HUES48 (cell line): ENCODE data around the gene ITGB8.

ENCODE experiments used
- H3K27ac ChIP-seq: one replicate; pipeline ENCODE4 v1.7.0; 2013; ENCODE audit warnings: low read depth, low read length, inconsistent platforms
- H3K27me3 ChIP-seq: 2 replicates; pipeline ENCODE4 v1.6.1; 2013; ENCODE audit warnings: mild to moderate bottlenecking, low read length; ENCODE audit not compliant: control insufficient read depth, insufficient read depth
- H3K36me3 ChIP-seq: 2 replicates; pipeline ENCODE4 v1.6.1; 2013; ENCODE audit warnings: low read length; ENCODE audit not compliant: control insufficient read depth, insufficient read depth
- H3K4me1 ChIP-seq: 2 replicates; pipeline ENCODE4 v1.6.1; 2013; ENCODE audit warnings: mild to moderate bottlenecking, low read length; ENCODE audit not compliant: control insufficient read depth, insufficient read depth
- H3K4me3 ChIP-seq: 2 replicates; pipeline ENCODE4 v1.5.1; 2013; ENCODE audit warnings: mild to moderate bottlenecking, low read depth, low read length
- H3K9ac ChIP-seq: 2 replicates; pipeline ENCODE4 v1.6.1; 2013; ENCODE audit warnings: mild to moderate bottlenecking, low read depth, low read length, moderate library complexity
- H3K9me3 ChIP-seq: 2 replicates; pipeline ENCODE4 v1.6.1; 2013; ENCODE audit warnings: low read length; ENCODE audit not compliant: control insufficient read depth, insufficient read depth

Gene ITGB8

DNA sequence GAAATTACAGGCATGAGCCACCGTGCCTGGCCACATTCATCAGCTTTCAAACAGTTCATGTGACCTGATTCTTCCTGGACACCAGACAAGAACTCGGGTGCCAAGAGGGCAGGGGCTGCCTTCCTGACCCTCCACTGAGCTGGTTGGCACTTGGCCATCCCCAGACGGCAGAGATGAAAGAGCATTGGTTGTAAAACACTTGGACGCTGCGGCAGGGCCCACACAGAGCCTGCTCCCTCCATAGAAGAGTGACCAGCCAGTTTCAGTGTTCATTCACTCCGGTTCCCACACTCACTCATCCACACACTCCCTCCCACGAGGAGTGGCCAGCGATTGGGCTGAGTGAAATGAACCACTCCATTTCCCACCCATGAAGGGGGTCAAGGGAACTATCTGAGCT lies 112.3 kb downstream of the ITGB8 start:
- Histone ChIP-seq H3K4me1 (peaks cover 3% of the 10 kb centered on the region; the same call in 1 of the 2 replicates), H3K9me3 (no peaks in the 10 kb centered on the region)

GRCh38 chr7:20444030-20444800 lies 113.5 kb downstream of the ITGB8 start:
- no peaks in the 10 kb centered on the region for H3K9me3 ChIP-seq
- no peak overlapping the region for H3K4me3 ChIP-seq
- no peak overlapping the region for H3K27ac ChIP-seq
- H3K27me3 ChIP-seq: no peaks in the 10 kb centered on the region
- H3K36me3 ChIP-seq: no peaks in the 10 kb centered on the region
- H3K9ac ChIP-seq: no peak overlapping the region
- H3K4me1 ChIP-seq: peaks cover 3% of the 10 kb centered on the region; the same call in 1 of the 2 replicates

More for the DNA sequence above, 112.3 kb downstream of the ITGB8 start:
- H3K36me3 ChIP-seq: no peaks in the 10 kb centered on the region
- no peak overlapping the region for H3K9ac ChIP-seq
- no peak overlapping the region for H3K27ac ChIP-seq
- no peak overlapping the region for H3K4me3 ChIP-seq
- no peaks in the 10 kb centered on the region for H3K27me3 ChIP-seq

GRCh38 chr7:20447021-20447650 lies 116.4 kb downstream of the ITGB8 start:
- H3K27ac ChIP-seq: no peak overlapping the region
- H3K27me3 ChIP-seq: no peaks in the 10 kb centered on the region
- no peak overlapping the region for H3K9ac ChIP-seq
- H3K9me3 ChIP-seq: no peaks in the 10 kb centered on the region
- peaks cover 3% of the 10 kb centered on the region; the same call in 1 of the 2 replicates for H3K4me1 ChIP-seq
- no peaks in the 10 kb centered on the region for H3K36me3 ChIP-seq
- no peak overlapping the region for H3K4me3 ChIP-seq

GRCh38 chr7:20449176-20449575 lies 118.5 kb downstream of the ITGB8 start:
- no peaks in the 10 kb centered on the region for H3K27me3 ChIP-seq
- no peak overlapping the region for H3K4me3 ChIP-seq
- H3K36me3 ChIP-seq: no peaks in the 10 kb centered on the region
- H3K27ac ChIP-seq: no peak overlapping the region
- H3K9me3 ChIP-seq: no peaks in the 10 kb centered on the region
- no peak overlapping the region for H3K9ac ChIP-seq
- H3K4me1 ChIP-seq: no peaks in the 10 kb centered on the region

DNA sequence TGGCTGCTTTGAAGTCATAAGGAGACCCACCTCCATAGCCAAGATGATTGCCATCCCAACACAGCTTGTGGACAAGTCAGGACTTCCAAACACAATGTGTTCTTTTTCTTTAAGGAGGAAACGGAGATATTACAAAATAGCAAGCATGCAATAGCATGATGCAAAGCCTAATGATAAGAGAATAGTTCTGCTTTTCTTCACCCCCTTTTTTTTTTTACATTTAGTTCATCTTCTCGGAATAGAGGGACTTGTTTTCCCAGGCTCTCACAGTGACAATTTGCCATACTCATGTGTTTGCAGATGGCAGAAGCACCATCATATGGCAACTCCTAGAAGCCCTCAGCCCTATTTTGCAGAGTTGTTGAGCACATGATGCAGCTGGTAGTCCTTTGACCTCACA lies 119.8 kb downstream of the ITGB8 start:
- Histone ChIP-seq H3K4me1 (no peaks in the 10 kb centered on the region), H3K27ac (no peak overlapping the region), H3K27me3 (no peaks in the 10 kb centered on the region), H3K36me3 (no peaks in the 10 kb centered on the region), H3K9ac (no peak overlapping the region), H3K9me3 (no peaks in the 10 kb centered on the region), H3K4me3 (no peak overlapping the region)

DNA sequence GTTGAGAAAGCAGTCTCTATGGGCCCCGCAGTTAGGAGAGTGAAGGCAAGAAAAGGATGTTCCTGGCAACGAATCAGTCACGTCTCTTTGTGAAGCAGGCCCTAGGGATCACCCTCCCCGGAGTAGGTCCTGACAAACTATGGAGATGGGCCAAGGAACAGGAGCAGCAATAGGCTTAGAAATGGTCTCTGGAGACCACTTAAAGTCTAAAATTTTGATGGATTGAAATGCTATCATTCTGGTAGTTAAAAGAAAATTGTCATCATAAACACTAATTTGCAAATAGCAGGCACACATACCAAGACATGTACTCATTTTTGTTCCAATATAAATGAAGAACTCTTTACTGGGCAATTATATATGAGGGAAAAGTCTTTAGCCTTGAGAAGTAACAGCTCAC lies 123.5 kb downstream of the ITGB8 start:
- H3K27ac ChIP-seq: no peak overlapping the region
- H3K36me3 ChIP-seq: no peaks in the 10 kb centered on the region
- no peaks in the 10 kb centered on the region for H3K27me3 ChIP-seq
- no peaks in the 10 kb centered on the region for H3K4me1 ChIP-seq
- no peaks in the 10 kb centered on the region for H3K9me3 ChIP-seq
- H3K9ac ChIP-seq: no peak overlapping the region
- H3K4me3 ChIP-seq: no peak overlapping the region

DNA sequence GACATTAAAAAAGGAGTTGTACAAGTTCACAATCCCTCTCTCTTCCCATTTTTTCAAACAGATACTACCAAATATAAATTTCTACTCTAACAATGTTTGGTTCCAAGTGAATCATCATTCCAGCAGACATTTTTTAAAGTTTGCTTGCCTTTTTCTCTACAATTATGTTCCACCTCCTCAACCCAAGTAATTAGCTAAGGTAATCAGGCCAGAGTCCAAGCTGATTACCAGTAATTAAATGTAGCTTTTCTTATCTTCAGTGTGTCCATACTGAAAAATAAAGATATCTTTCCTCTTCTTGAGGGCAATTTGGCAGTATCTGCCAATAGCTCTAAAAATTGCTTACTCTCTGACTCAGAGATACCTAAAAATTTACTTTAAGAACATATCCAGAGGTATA lies 126.0 kb downstream of the ITGB8 start:
- no peaks in the 10 kb centered on the region for H3K4me1 ChIP-seq
- no peaks in the 10 kb centered on the region for H3K36me3 ChIP-seq
- H3K27ac ChIP-seq: no peak overlapping the region
- H3K4me3 ChIP-seq: no peak overlapping the region
- H3K27me3 ChIP-seq: no peaks in the 10 kb centered on the region
- no peaks in the 10 kb centered on the region for H3K9me3 ChIP-seq
- H3K9ac ChIP-seq: no peak overlapping the region

GRCh38 chr7:20458521-20458920 lies 127.8 kb downstream of the ITGB8 start:
- no peaks in the 10 kb centered on the region for H3K27me3 ChIP-seq
- H3K4me1 ChIP-seq: no peaks in the 10 kb centered on the region
- no peaks in the 10 kb centered on the region for H3K9me3 ChIP-seq
- H3K4me3 ChIP-seq: no peak overlapping the region
- no peak overlapping the region for H3K27ac ChIP-seq
- H3K36me3 ChIP-seq: no peaks in the 10 kb centered on the region
- H3K9ac ChIP-seq: no peak overlapping the region

DNA sequence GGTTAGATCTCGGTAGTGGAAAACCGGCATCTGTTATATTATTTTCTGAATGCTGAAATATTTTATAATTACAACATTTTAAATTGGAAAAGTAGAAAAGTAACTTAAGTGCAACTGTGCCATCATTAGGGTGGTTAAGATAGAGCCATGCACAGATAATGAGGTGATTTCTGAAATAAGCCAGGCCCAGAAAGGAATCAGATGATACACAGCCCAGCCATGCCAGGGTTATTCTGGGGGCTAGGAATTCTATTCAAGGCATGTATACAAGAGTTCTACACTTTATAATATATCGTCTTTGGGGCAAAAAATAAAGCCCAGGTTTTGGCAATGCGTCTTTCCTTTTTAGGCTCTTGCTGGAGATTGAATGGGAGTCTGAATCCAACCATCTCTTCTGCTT lies 128.7 kb downstream of the ITGB8 start:
- H3K27me3 ChIP-seq: no peaks in the 10 kb centered on the region
- no peaks in the 10 kb centered on the region for H3K9me3 ChIP-seq
- H3K4me3 ChIP-seq: no peak overlapping the region
- H3K27ac ChIP-seq: no peak overlapping the region
- no peaks in the 10 kb centered on the region for H3K4me1 ChIP-seq
- no peak overlapping the region for H3K9ac ChIP-seq
- H3K36me3 ChIP-seq: no peaks in the 10 kb centered on the region

DNA sequence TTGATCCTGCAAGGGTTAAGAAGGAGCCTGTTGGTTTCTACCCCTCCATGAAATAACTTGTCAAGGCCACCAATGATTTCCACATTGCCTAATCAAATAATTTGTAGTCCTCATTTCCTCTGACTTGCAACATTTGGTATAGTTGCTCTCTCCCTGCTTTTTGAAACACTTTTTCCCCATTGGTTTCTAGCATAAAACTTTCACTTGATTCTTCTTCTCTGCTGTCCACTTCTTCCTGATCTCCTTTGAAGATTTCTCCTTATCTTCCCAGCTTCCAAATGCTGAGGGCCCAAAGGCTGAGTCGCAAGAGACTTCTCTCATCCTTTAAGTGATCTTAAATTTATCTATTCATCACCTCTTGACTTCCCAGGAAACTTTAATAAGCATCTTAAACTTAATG lies 134.2 kb downstream of the ITGB8 start:
- Histone ChIP-seq H3K4me1 (no peaks in the 10 kb centered on the region), H3K9ac (no peak overlapping the region), H3K4me3 (no peak overlapping the region), H3K9me3 (no peaks in the 10 kb centered on the region), H3K36me3 (no peaks in the 10 kb centered on the region), H3K27me3 (no peaks in the 10 kb centered on the region), H3K27ac (no peak overlapping the region)
